Mesenteric fat pad (tissue), 1 donor: ENCODE results near the gene CHAD. TPM values are rescaled to one million over a fixed set of nuclear protein-coding genes. Genes with fewer than 3 reads are reported as not detected.
"Not testable (repeated sequence)": the region's sequence is repeated elsewhere in the genome, so short reads cannot be mapped to it uniquely, and the experiment has no call there.

Experiments used
- DNase-seq: peaks from one replicate; pipeline ENCODE4 v3.0.0-alpha.2; 2020; ENCODE audit warnings: low spot score
- total RNA-seq: library from RNA; stranded (reverse); fragmentation: NEBNext Ultra II Directional; extraction: Animal tissue kit (Norgen Biotek cat#: 25700); gene quantifications from one replicate; pipeline ENCODE4 v1.2.1, GENCODE V29; 2021
- donor health status: DM: yes; HTN: yes; CAD: no.

CHAD gene
- total RNA-seq, 1 donor from 2014 or later = 0.39 TPM

DNA sequence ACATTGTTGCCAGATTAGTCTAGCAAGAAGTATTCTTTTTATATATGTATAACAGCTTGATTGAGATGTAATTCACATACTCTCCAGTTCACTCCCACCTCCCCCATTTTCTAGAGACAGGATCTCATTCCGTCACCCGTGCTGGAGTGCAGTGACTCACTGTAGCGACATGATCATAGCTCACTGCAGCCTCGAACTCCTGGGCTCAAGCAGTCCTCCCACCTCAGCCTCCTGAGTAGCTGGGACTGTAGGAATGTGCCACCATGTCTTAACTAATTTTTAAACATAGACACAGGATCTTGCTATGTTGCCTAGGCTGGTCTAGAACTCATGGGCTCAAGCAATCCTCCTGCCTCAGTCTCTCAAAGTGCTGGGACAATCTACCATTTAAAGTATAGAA lies 6.7 kb upstream of the CHAD start:
- DNase-seq = no peak

DNA sequence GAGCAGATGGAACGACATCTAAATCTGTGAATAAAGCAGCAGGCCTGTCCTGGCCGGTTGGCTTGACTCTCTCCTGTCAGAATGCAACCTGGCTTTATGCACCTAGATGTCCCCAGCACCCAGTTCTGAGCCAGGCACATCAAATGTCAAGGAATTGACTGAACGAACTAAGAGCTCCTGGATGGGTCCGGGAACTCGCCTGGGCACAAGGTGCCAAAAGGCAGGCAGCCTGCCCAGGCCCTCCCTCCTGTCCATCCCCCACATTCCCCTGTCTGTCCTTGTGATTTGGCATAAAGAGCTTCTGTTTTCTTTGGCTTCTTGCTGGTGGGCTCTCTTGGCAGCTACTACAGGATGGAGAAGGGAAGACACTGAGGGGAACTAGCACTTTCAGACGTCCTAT lies 5.8 kb upstream of the CHAD start:
- no peak for DNase-seq

DNA sequence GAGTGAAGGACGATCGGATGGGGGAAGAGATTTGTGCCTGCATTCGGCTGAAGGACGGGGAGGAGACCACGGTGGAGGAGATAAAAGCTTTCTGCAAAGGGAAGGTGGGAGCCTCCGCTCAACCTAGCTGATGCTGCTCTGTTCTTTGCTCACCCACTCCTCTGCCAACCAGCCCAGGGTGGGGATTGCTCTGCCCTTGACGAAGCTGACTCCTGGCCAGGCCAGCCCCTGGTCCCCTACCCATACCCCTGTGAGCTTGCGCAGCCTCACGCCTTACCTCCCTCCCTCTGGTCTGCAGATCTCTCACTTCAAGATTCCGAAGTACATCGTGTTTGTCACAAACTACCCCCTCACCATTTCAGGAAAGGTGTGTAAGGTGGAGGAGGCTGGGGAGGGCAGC lies 5.2 kb upstream of the CHAD start:
- DNase-seq = no peak

DNA sequence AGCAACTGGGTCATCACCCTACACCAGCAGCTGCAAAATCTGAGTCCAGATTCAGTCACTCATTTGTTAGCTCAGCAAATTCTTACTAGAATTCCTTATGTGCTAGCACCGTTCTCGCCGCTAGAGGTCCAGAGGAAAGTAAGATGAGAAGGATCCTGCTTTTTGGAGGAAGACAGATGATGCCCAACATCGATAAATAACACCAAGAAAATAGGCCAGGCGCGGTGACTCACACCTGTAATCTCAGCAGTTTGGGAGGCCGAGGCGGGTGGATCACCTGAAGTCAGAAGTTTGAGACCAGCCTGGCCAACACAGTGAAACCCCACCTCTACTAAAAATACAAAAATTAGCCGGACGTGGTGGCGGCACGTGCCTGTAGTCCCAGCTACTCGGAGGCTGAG lies 4.1 kb upstream of the CHAD start:
- DNase-seq = not testable (repeated sequence)

DNA sequence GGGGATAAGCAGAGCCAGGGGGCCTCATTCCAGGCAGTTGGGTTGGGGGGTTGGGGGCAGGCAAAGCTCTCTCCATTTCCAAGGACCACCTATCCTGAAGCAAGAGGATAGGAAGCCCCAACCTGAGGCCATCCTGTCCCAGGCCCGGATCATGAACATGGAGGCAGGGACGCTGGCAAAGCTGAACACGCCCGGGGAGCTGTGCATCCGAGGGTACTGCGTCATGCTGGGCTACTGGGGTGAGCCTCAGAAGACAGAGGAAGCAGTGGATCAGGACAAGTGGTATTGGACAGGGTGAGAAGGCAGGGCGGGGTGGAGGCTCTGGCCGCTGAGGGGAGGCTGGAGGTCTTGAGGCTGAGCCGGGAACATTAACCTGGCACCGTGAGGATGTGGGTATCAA lies 3.6 kb upstream of the CHAD start:
- no peak for DNase-seq

DNA sequence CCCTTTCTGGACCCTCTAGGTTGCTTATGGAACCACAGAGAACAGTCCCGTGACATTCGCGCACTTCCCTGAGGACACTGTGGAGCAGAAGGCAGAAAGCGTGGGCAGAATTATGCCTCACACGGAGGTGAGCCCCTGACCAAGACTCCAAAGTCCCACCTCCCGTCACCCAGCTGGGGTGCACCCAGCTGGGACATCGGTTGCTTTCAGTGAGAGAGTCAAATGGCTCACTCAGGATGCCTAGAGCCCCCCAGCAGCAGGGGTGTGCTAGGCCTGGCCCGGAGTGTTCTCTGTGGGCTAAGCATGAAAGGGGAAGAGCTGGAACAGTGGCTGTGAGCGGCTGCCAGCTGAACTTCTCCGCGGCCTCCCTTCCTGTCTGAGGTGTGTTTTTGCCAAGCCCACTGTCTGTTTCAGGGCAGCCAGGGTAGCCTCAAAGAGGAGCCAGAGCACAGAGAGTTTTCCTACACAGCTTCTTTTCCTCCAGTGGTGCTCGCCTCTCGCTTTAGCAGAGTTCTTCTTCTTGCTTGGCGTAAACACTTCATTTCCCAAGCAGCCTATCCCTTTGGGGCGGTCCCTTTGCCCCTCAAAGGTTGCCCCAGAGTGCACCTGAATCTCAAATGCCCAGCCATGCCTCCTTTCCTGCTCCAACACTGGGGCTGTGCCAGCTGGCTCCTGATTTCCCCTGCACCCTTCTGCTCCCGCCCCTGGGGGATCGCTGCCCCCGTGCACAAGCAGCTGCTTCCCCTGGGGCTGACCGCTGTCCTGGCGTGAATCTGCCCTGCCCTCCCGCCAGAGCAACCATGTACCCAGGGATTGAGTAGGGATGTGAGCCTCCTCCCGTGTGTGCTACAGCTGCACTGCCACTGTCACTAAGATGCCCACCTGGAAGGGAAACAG lies 2.6 kb upstream of the CHAD start:
- DNase-seq = no peak

DNA sequence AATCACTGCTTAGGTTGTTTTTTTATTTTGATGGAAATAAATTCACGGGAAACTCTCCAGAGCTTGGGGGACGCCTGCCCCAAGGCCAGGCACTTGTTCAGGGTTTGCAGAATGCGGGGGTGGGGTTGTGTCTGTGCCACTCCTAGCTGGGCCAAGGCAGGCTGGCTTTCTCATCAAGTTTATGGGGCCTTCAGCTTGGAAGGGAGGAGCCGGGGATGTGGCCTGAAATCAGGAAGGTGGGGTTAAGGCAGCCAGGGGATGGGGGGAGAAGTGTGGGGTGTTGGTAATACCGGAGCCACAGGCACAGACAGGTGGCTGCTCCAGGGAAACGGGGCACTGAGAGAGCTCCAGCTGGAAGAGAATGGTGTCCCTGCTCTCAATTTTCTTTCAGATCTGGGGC lies 1.7 kb upstream of the CHAD start:
- DNase-seq = no peak

DNA sequence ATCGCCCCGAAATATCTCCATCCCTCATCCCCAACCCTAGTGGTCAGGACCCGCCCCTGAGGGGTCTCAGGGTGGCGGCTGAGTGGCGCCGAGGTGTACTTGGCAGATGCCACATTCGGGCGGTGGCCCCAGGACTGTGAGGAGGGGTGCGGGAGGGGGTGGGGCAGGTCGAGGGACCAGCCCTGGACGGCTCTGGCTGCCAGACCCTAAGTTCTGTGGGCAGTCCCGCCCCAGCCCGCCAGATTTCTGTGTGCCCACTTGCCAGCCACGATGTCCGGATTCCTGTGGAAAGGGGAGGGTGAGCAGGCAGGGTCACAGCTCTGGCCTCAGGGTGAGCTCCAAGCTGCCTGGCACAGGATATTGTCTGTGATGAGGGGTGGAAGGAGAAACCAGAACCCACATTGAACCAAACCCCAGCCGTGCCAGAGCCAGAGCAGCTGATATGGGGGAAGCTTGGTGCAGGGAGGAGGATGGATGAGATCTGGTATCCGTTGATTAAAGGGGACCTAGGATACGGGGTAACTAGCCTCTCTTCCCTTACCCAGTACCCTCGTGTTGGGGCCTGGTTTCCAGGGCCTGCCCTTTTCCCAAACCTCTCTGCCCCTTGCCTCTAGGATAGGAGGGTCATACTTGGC lies 1.1 kb upstream of the CHAD start:
- no peak for DNase-seq

DNA sequence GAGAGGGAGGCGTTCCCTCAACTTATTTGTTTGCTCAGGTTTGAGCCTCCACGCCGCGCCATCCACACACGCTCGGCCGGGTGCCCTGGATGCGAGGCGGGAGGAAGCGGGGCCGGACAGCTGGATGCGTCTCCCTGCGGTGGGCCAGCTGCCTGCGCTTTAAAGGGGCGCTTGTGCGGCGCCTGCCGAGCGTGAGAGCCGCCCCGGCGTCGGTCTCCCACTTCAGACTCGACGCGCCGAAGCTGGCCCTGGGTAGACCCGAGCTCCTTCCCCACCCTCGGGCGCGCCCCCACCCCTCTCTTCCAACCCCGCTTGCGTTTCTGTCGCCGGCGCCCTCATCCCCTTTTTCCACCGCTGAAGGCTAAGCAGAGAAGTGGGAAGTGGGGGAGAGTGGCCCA lies 527 bp upstream of the CHAD start:
- no peak for DNase-seq

DNA sequence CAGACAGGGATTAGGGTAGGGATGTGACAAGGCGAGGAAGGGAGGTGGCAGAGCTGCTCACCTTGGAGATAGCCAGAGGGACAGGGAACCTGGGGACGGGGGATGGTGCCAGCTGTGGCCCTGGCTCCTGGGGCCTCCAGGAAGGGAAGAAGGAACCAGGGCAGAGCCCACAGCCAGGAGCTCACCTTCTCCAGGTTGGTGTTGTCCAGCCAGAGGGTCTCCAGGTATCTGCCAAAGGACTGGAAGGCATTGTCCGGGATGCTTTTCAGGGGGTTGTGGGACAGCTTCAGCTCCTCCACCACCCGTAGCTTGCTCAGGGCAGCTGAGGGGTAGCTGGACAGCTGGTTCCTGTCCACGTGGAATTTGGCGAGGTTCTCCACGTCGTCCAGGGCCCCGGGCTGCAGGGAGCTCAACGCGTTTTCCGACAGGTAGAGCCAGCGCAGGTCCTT lies 801 bp downstream of the CHAD start:
- DNase-seq = no peak

DNA sequence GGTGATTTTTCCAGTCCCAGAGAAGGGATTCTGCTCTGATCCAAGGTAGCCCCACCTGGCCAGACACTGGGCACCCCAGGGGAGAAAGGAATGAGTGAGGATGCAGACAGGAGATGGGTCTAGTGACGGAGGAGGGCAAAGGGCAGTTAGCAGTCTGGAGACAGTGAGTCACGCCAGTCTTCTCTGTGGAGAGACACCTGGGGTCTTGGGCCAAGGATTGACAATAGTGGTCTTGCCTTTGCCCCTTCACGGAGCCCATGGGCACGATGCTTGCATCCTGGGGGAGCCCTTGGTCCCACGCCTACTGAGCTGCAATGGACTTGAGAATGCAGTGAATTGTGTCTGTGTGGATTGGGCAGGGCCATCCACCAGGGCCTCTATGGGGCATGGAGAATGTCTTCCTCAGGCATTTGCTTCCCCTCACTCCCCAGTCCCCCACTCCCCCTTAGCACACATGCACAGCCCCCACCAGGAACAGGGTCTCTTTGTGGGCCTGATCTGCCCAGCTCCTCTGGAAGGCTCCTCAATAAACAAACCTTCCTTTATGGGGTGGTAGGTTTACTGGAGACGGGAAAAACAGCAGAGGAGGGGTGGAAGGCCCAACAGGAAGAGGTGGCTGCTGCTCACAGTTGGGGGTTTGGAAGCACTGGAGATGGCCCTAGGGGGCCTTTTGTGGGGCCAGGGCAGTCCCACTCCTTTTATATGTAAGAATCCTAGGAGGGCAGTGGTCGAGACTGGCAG lies 1.4 kb downstream of the CHAD start:
- DNase-seq = no peak

DNA sequence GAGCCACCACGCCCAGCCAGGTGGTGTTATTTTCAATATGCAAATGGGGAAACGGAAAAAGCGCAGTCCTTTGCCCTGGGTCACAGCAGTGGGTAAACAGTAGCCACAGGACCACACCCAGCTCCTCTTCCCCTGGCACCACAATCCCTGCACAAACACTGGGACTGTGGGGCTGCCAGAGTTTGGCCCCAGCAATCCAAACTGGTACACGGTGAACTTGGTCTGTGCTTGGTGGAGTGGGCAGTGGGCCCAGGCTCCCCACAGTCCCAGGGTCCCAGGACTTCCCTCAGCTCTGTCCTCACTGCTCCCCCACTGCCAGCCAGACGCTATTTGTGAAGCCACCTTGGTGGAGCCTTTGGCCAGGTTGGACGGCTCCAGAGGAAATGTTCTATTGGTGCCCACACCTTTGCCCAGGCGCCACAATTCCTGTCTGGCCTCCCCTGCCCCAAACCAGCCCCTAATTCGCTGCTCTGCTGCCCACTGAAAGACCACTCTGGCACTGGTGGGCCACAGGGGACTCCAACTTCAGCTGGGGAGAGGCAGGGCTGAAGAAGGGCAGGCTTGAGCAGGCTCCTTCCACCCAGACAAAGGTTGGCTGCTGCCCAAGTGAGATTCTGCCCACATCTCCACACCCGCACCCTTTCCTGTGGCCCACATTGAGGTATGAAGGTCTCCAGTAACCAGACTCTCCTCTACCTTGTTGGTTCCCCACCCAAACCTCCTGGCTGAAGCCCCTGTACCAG lies 2.1 kb downstream of the CHAD start:
- DNase-seq = no peak

DNA sequence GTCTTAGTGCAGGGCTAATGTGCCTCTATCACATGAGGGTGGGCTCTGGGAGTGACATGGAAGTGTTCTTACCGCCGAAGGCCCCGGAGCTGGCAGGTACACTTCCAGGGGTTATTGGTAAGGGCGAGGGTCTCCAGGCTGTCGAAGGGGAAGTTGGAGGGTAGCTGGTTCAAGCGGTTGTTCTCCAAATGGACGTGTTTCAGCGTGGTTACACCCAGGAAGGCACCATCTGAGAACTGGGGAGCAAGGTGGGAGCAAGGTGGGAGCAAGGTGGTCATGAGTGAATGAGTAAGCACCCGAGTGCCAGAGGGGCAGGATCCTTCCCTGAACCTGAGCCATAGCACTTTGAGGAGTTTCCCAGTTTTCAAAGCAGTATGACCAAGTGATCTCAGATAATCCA lies 3.0 kb downstream of the CHAD start:
- DNase-seq = no peak

DNA sequence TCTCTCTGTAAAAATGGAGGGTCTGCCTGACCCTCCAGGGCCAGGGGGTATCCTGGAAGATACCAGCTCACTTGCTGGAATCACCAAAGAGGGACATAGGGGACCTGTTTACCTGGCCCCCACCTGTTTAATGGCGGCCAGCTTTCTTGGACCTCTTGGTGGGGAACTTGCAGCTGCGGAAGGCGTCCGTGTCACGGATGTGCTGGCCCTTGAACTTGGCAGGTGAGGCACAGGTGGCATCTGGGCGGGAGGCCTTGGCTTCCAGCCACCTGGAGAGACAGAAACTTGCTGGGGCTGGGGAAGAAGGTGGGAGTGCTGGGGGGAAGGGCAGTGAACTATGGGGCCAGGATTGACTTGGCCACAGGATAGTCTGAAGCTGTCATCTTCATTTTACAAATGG lies 3.5 kb downstream of the CHAD start:
- DNase-seq = no peak

DNA sequence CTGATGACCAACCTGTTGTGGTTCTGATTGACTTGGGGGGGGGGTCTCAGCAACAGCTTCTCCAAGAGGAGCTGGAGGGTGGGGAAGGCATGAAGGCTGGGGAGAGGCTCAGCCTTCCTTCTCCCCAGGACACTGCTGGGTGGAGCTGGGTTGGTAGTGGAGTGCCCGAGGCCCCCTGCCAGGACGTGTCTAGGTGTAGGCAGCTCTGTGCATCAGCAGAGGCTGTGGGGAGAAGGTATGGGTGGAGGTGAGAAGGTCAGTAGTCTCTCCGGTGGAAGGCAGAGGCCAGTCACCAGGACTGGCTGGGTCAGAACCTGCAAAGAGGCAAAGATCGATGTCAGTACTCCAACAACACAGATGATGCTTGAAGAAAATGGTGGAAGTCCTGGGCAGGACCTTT lies 3.9 kb downstream of the CHAD start:
- no peak for DNase-seq

DNA sequence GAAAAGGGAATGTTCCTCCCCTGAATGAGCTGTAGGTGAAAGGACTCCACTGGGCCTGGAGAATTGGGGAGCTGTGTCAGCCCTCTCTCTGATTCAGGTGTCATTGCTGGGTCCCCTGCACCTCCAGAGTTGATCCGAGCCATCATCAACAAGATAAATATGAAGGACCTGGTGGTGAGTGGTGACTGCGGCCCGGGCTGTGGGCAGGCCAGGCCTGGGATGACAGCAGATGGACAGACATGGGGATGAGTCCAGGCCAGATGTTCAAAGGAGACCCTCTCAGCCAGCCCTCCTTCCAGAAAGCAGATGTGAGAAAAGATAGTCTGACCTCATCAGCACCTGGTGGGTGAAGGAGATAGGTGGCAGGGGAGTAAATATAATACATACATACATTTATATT lies 4.6 kb downstream of the CHAD start:
- no peak for DNase-seq

DNA sequence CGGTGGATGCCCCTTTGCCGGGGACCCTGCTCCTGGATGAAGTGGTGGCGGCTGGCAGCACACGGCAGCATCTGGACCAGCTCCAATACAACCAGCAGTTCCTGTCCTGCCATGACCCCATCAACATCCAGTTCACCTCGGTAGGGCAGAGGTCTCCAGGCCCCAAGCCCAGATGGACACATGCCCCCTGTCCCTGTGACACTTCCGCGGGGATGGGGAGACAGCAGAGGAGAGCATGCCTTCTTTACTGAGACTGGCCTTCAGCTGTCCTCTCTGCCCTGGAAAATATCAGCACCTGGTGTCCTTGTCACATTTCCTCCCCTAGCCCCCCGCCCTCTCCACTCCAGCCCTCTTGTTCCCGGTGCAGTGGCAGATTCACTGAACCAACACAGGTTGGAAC lies 6.2 kb downstream of the CHAD start:
- no peak for DNase-seq

DNA sequence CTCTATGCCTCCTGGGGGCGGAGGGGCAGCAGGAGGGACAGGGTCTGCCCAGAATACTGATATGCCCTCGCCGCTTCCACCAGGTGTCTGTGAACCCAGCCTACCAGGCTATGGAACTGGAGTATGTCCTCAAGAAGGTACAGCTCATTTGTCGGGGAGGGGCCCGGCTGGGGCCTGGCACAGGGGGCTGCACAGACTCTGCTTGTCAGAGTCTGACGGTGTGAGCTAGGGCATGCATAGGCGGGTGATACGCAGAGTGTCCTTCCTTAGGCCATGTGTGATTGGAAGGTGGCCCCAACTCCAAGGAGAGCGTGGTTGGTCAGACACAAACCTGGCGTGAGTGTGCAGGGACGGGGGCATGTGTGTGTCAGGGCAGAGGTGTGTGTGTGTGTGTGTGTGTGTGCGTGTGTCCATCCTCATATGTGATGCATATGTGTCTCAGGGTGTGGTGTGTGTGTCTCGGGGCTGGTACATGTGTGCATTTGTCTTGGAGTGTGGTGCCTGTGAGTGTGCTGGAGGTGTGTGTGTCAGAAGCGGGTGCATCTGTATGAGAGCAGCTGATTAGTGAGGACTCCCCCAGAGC lies 7.0 kb downstream of the CHAD start:
- no peak for DNase-seq

DNA sequence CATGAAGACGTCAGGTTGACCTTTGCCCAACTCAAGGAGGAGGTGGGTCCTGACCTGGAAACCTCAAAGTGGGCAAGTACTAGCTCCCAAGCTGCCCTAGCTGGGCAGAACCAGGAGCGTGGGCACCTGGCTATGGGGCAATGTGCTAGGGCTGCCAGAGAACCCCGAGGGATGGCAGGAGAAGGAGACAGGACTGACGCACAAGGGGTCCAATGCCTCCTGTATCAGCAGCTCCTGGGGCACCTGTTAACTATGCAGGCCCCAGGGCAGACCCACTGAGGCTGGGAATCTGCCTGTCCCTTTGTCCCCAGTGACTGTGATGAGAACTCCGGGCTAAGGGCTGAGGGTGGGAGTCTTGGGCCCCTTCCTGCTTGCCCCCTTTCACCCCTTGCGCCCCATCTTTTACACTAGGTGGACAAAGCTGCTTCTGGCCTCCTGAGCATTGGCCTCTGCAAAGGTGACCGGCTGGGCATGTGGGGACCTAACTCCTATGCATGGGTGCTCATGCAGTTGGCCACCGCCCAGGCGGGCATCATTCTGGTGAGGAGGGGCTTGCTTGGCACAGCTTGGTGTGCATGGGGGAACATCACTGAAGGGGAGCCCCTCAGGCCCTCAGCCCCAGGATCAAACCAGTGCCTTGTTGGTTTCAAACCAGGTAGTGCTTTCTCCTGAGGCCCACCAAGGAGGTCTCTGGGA lies 7.7 kb downstream of the CHAD start:
- no peak for DNase-seq

DNA sequence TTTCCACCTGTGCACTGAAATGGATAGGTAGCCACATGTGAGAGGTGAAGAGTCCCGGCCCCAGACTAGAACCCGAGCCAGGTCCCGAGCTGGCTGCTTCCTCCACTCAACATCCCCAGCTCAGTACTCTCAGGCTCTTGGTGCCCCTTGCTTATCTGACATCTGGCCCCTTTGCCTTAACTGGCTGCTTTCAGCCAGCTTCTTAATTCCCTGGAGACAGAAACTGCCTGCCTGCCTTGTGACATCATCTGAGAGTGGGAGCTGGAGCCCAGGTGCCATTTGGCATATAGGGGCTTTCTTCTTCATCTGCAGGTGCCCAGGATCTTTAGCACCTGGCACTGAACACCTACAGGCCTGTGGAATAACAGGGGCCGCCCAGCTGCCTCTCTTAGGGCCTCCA lies 8.9 kb downstream of the CHAD start:
- DNase-seq = no peak
